ENCODE data around the gene DGKA. TPM values are rescaled to one million over a fixed set of nuclear protein-coding genes. Genes with fewer than 3 reads are reported as not detected.
A peak's percentile ranks its signal among the peaks of the same experiment; 100 is the strongest.

Gene DGKA
- total RNA-seq, 4 donors from 2014 or later, result 95.7 to 209 (median 159) TPM

- no peak for DNase-seq
- no peak overlapping the region for H3K27ac ChIP-seq
- peaks cover 6 to 47% (median 16%) of the 10 kb centered on the region in 3 donors for H3K36me3 ChIP-seq
- intact Hi-C loops (cut with DNase I), result no loop called here
- no peaks in the 10 kb centered on the region for H3K27me3 ChIP-seq
- TF ChIP-seq POLR2A (IDR thresholded peaks at IDR 0.05) (no peak), CTCF (IDR thresholded peaks at IDR 0.05) (no peak)
- 92 to 95% methylated on average over 6 to 7 of the region's 7 CpGs for WGBS, 2 donors
- H3K4me3 ChIP-seq, result no peak overlapping the region
- H3K9me3 ChIP-seq, result no peaks in the 10 kb centered on the region
- peaks cover 0 to 8% (median 0%) of the 10 kb centered on the region in 3 donors for H3K4me1 ChIP-seq
These were observed 29.0 kb upstream of the DGKA start for GRCh38 chr12:55901881-55902490.

- peaks cover 6 to 33% (median 6%) of the 10 kb centered on the region in 3 donors for H3K36me3 ChIP-seq
- no peak overlapping the region for H3K4me3 ChIP-seq
- TF ChIP-seq POLR2A (IDR thresholded peaks at IDR 0.05) (no peak), CTCF (IDR thresholded peaks at IDR 0.05) (no peak)
- intact Hi-C loops (cut with DNase I), result no loop called here
- no peaks in the 10 kb centered on the region for H3K27me3 ChIP-seq
- H3K9me3 ChIP-seq, result no peaks in the 10 kb centered on the region
- H3K27ac ChIP-seq, result no peak overlapping the region
- peaks cover 0 to 30% (median 2%) of the 10 kb centered on the region in 3 donors for H3K4me1 ChIP-seq
- WGBS, 2 donors, result 36 to 37% methylated on average over 1 of the region's 1 CpG
- DNase-seq, result no peak
These were observed 24.9 kb upstream of the DGKA start for GRCh38 chr12:55906056-55906455.

- no peak overlapping the region for H3K4me3 ChIP-seq
- peak overlapping the region in 2 of 4 donors; percentile 5 to 52 for H3K27ac ChIP-seq
- no peak for DNase-seq
- no peaks in the 10 kb centered on the region for H3K27me3 ChIP-seq
- intact Hi-C loops (cut with DNase I), result no loop called here
- H3K4me1 ChIP-seq, result peaks cover 0 to 30% (median 2%) of the 10 kb centered on the region in 3 donors
- peaks cover 0 to 33% (median 0%) of the 10 kb centered on the region in 3 donors for H3K36me3 ChIP-seq
- TF ChIP-seq POLR2A (IDR thresholded peaks at IDR 0.05), result no peak
- no peak for TF ChIP-seq CTCF (IDR thresholded peaks at IDR 0.05)
- 55 to 57% methylated on average over 8 of the region's 8 CpGs for WGBS, 2 donors
- H3K9me3 ChIP-seq, result no peaks in the 10 kb centered on the region
These were observed 22.0 kb upstream of the DGKA start for GRCh38 chr12:55908726-55909512.

- no peak for DNase-seq
- TF ChIP-seq POLR2A (IDR thresholded peaks at IDR 0.05) (no peak), CTCF (IDR thresholded peaks at IDR 0.05) (no peak)
- H3K27ac ChIP-seq, result peak overlapping the region in 2 of 4 donors; percentile 5 to 52
- no peaks in the 10 kb centered on the region for H3K9me3 ChIP-seq
- no peak overlapping the region for H3K4me3 ChIP-seq
- intact Hi-C loops (cut with DNase I), result no loop called here
- WGBS, 2 donors, result 55 to 57% methylated on average over 2 of the region's 2 CpGs
- peaks cover 0 to 35% (median 3%) of the 10 kb centered on the region in 3 donors for H3K4me1 ChIP-seq
- H3K27me3 ChIP-seq, result no peaks in the 10 kb centered on the region
- H3K36me3 ChIP-seq, result peaks cover 0 to 37% (median 0%) of the 10 kb centered on the region in 3 donors
These were observed 21.5 kb upstream of the DGKA start for GRCh38 chr12:55909513-55909884.

- Histone ChIP-seq H3K36me3 (peaks cover 0 to 61% (median 4%) of the 10 kb centered on the region in 3 donors), H3K4me1 (peaks cover 0 to 50% (median 12%) of the 10 kb centered on the region in 3 donors), H3K9me3 (no peaks in the 10 kb centered on the region), H3K27me3 (no peaks in the 10 kb centered on the region), H3K27ac (no peak overlapping the region), H3K4me3 (no peak overlapping the region)
- 91 to 94% methylated on average over 4 of the region's 4 CpGs for WGBS, 2 donors
- TF ChIP-seq POLR2A (IDR thresholded peaks at IDR 0.05) (no peak), CTCF (IDR thresholded peaks at IDR 0.05) (no peak)
- DNase-seq, result no peak
- intact Hi-C loops (cut with DNase I), result no loop called here
These were observed 18.1 kb upstream of the DGKA start for GRCh38 chr12:55912908-55913307.
